22Rv1 (cell line): ENCODE data around the gene ELF4.

Experiments used
- CTCF ChIP-seq: fragments of 450-650 bp; IDR thresholded peaks from 2 replicates; pipeline ENCODE4 v1.5.1; 2017; ENCODE audit warnings: mild to moderate bottlenecking
- ZFX ChIP-seq: fragments of 450-650 bp; IDR thresholded peaks from 2 replicates; pipeline ENCODE4 v1.6.1; 2017; ENCODE audit warnings: antibody characterized with exemption, borderline replicate concordance

- TF ChIP-seq CTCF (no peak), ZFX (no peak)
Measured at GRCh38 chrX:130091980-130092522, 18.2 kb downstream of the ELF4 start.
